ENCODE measurements around the gene SEPTIN8.

Gene SEPTIN8

GRCh38 chr5:132767150-132767549, 9.9 kb downstream of the SEPTIN8 start:
- Histone ChIP-seq H3K27ac (ENCODE audit: low read depth, low read length) (no peak overlapping the region), H3K9me3 (ENCODE audit: low read length) (no peaks in the 10 kb centered on the region), H3K27me3 (ENCODE audit: control insufficient read depth in 1 of 2, insufficient read depth in 2 of 2, low read length in 2 of 2) (no peaks in the 10 kb centered on the region), H3K9ac (ENCODE audit: low read length) (no peak overlapping the region), H3K4me1 (ENCODE audit: insufficient read depth, low read length) (peaks cover 27% of the 10 kb centered on the region), H3K36me3 (ENCODE audit: insufficient read depth, low read length) (peaks cover 17% of the 10 kb centered on the region), H3K4me3 (ENCODE audit: low read depth in 1 of 2, low read length in 2 of 2) (no peak overlapping the region)

GRCh38 chr5:132766806-132767055, 10.3 kb downstream of the SEPTIN8 start:
- no peak overlapping the region for H3K9ac ChIP-seq (ENCODE audit: low read length)
- H3K27me3 ChIP-seq (ENCODE audit: control insufficient read depth in 1 of 2, insufficient read depth in 2 of 2, low read length in 2 of 2): no peaks in the 10 kb centered on the region
- H3K4me1 ChIP-seq (ENCODE audit: insufficient read depth, low read length): peaks cover 26% of the 10 kb centered on the region
- no peak overlapping the region for H3K27ac ChIP-seq (ENCODE audit: low read depth, low read length)
- H3K9me3 ChIP-seq (ENCODE audit: low read length): no peaks in the 10 kb centered on the region
- peaks cover 20% of the 10 kb centered on the region for H3K36me3 ChIP-seq (ENCODE audit: insufficient read depth, low read length)
- no peak overlapping the region for H3K4me3 ChIP-seq (ENCODE audit: low read depth in 1 of 2, low read length in 2 of 2)

- H3K4me1 ChIP-seq (ENCODE audit: insufficient read depth, low read length): peaks cover 21% of the 10 kb centered on the region
- no peak overlapping the region for H3K9ac ChIP-seq (ENCODE audit: low read length)
- no peak overlapping the region for H3K27ac ChIP-seq (ENCODE audit: low read depth, low read length)
- H3K9me3 ChIP-seq (ENCODE audit: low read length): no peaks in the 10 kb centered on the region
- H3K27me3 ChIP-seq (ENCODE audit: control insufficient read depth in 1 of 2, insufficient read depth in 2 of 2, low read length in 2 of 2): no peaks in the 10 kb centered on the region
- H3K4me3 ChIP-seq (ENCODE audit: low read depth in 1 of 2, low read length in 2 of 2): no peak overlapping the region
- peaks cover 20% of the 10 kb centered on the region for H3K36me3 ChIP-seq (ENCODE audit: insufficient read depth, low read length)
Observed at GRCh38 chr5:132766020-132766805, 10.8 kb downstream of the SEPTIN8 start.

GRCh38 chr5:132765311-132766019, 11.6 kb downstream of the SEPTIN8 start:
- H3K9ac ChIP-seq (ENCODE audit: low read length): no peak overlapping the region

GRCh38 chr5:132764671-132765238, 12.3 kb downstream of the SEPTIN8 start:
- Histone ChIP-seq H3K4me1 (ENCODE audit: insufficient read depth, low read length) (peaks cover 18% of the 10 kb centered on the region), H3K9ac (ENCODE audit: low read length) (no peak overlapping the region), H3K27me3 (ENCODE audit: control insufficient read depth in 1 of 2, insufficient read depth in 2 of 2, low read length in 2 of 2) (no peaks in the 10 kb centered on the region), H3K9me3 (ENCODE audit: low read length) (no peaks in the 10 kb centered on the region), H3K27ac (ENCODE audit: low read depth, low read length) (no peak overlapping the region), H3K36me3 (ENCODE audit: insufficient read depth, low read length) (peaks cover 30% of the 10 kb centered on the region), H3K4me3 (ENCODE audit: low read depth in 1 of 2, low read length in 2 of 2) (no peak overlapping the region)

More at GRCh38 chr5:132765311-132766019, 11.6 kb downstream of the SEPTIN8 start:
- H3K4me3 ChIP-seq (ENCODE audit: low read depth in 1 of 2, low read length in 2 of 2): no peak overlapping the region
- H3K27ac ChIP-seq (ENCODE audit: low read depth, low read length): no peak overlapping the region
- H3K4me1 ChIP-seq (ENCODE audit: insufficient read depth, low read length): peaks cover 18% of the 10 kb centered on the region
- H3K9me3 ChIP-seq (ENCODE audit: low read length): no peaks in the 10 kb centered on the region
- no peaks in the 10 kb centered on the region for H3K27me3 ChIP-seq (ENCODE audit: control insufficient read depth in 1 of 2, insufficient read depth in 2 of 2, low read length in 2 of 2)
- peaks cover 23% of the 10 kb centered on the region for H3K36me3 ChIP-seq (ENCODE audit: insufficient read depth, low read length)

GRCh38 chr5:132764051-132764450, 13.0 kb downstream of the SEPTIN8 start:
- H3K4me1 ChIP-seq (ENCODE audit: insufficient read depth, low read length): peaks cover 18% of the 10 kb centered on the region
- H3K27me3 ChIP-seq (ENCODE audit: control insufficient read depth in 1 of 2, insufficient read depth in 2 of 2, low read length in 2 of 2): no peaks in the 10 kb centered on the region
- H3K9ac ChIP-seq (ENCODE audit: low read length): no peak overlapping the region
- no peaks in the 10 kb centered on the region for H3K9me3 ChIP-seq (ENCODE audit: low read length)
- peaks cover 37% of the 10 kb centered on the region for H3K36me3 ChIP-seq (ENCODE audit: insufficient read depth, low read length)
- H3K4me3 ChIP-seq (ENCODE audit: low read depth in 1 of 2, low read length in 2 of 2): no peak overlapping the region
- H3K27ac ChIP-seq (ENCODE audit: low read depth, low read length): no peak overlapping the region

- H3K36me3 ChIP-seq (ENCODE audit: insufficient read depth, low read length): peaks cover 41% of the 10 kb centered on the region
- H3K9ac ChIP-seq (ENCODE audit: low read length): no peak overlapping the region
- H3K9me3 ChIP-seq (ENCODE audit: low read length): no peaks in the 10 kb centered on the region
- no peaks in the 10 kb centered on the region for H3K27me3 ChIP-seq (ENCODE audit: control insufficient read depth in 1 of 2, insufficient read depth in 2 of 2, low read length in 2 of 2)
- no peak overlapping the region for H3K27ac ChIP-seq (ENCODE audit: low read depth, low read length)
- no peak overlapping the region for H3K4me3 ChIP-seq (ENCODE audit: low read depth in 1 of 2, low read length in 2 of 2)
- H3K4me1 ChIP-seq (ENCODE audit: insufficient read depth, low read length): peaks cover 16% of the 10 kb centered on the region
Observed at GRCh38 chr5:132763181-132764036, 13.6 kb downstream of the SEPTIN8 start.

- Histone ChIP-seq H3K27ac (ENCODE audit: low read depth, low read length) (no peak overlapping the region), H3K4me3 (ENCODE audit: low read depth in 1 of 2, low read length in 2 of 2) (no peak overlapping the region), H3K4me1 (ENCODE audit: insufficient read depth, low read length) (peaks cover 6% of the 10 kb centered on the region), H3K27me3 (ENCODE audit: control insufficient read depth in 1 of 2, insufficient read depth in 2 of 2, low read length in 2 of 2) (no peaks in the 10 kb centered on the region), H3K9me3 (ENCODE audit: low read length) (no peaks in the 10 kb centered on the region), H3K9ac (ENCODE audit: low read length) (no peak overlapping the region), H3K36me3 (ENCODE audit: insufficient read depth, low read length) (peaks cover 41% of the 10 kb centered on the region)
Observed at GRCh38 chr5:132762246-132763000, 14.6 kb downstream of the SEPTIN8 start.

- no peak overlapping the region for H3K9ac ChIP-seq (ENCODE audit: low read length)
- H3K27me3 ChIP-seq (ENCODE audit: control insufficient read depth in 1 of 2, insufficient read depth in 2 of 2, low read length in 2 of 2): no peaks in the 10 kb centered on the region
- no peak overlapping the region for H3K4me3 ChIP-seq (ENCODE audit: low read depth in 1 of 2, low read length in 2 of 2)
- no peaks in the 10 kb centered on the region for H3K9me3 ChIP-seq (ENCODE audit: low read length)
- peaks cover 41% of the 10 kb centered on the region for H3K36me3 ChIP-seq (ENCODE audit: insufficient read depth, low read length)
- no peaks in the 10 kb centered on the region for H3K4me1 ChIP-seq (ENCODE audit: insufficient read depth, low read length)
- no peak overlapping the region for H3K27ac ChIP-seq (ENCODE audit: low read depth, low read length)
Observed at GRCh38 chr5:132761321-132762240, 15.5 kb downstream of the SEPTIN8 start.
